NB4 (cell line): ENCODE measurements around the gene GOLM1.

Source experiments
- DNase-seq: peaks from one replicate; pipeline ENCODE4 v3.0.0; 2010; ENCODE audit warnings: low read depth
- H3K4me3 ChIP-seq: one replicate; pipeline ENCODE4 v1.5.1; 2011; ENCODE audit warnings: mild to moderate bottlenecking, low read depth, low read length, moderate library complexity
- MYC ChIP-seq: IDR thresholded peaks from 2 replicates; pipeline ENCODE4 v1.6.1; 2011; ENCODE audit warnings: low read depth, low read length
- POLR2A ChIP-seq: IDR thresholded peaks from 2 replicates; pipeline ENCODE4 v1.6.1; 2011; ENCODE audit warnings: mild to moderate bottlenecking; ENCODE audit not compliant: insufficient read length; ENCODE audit errors: extremely low read depth
- TF ChIP-seq, protein P1 (sequence below): IDR thresholded peaks from one replicate; pipeline ENCODE4 v1.5.1; 2012; ENCODE audit warnings: low read depth, low read length
- TF ChIP-seq, protein P2 (sequence below): IDR thresholded peaks from 2 replicates; pipeline ENCODE4 v1.6.1; 2011; ENCODE audit warnings: low read depth, low read length

The GOLM1 gene

DNA sequence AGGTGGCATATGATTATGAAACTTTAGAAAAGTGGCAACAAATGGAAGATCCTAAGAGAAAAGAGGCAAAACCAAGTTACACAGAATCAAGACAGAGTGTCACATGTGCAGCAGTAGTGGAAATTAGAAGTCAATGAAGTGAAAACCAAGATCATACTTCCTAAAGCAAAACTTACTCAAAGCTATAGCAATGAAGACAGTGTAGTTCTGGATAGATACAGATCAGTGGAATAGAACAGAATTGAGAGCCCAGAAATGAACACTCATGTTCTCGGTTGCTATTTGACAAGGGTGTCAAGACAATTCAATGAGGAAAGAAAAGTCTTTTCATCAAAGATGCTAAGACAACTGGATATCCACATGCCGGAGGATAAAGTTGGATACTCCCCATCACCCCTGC, 114.9 kb downstream of the GOLM1 start:
- H3K4me3 ChIP-seq, result no peak overlapping the region
- no peak for DNase-seq
- TF ChIP-seq, protein P1, sequence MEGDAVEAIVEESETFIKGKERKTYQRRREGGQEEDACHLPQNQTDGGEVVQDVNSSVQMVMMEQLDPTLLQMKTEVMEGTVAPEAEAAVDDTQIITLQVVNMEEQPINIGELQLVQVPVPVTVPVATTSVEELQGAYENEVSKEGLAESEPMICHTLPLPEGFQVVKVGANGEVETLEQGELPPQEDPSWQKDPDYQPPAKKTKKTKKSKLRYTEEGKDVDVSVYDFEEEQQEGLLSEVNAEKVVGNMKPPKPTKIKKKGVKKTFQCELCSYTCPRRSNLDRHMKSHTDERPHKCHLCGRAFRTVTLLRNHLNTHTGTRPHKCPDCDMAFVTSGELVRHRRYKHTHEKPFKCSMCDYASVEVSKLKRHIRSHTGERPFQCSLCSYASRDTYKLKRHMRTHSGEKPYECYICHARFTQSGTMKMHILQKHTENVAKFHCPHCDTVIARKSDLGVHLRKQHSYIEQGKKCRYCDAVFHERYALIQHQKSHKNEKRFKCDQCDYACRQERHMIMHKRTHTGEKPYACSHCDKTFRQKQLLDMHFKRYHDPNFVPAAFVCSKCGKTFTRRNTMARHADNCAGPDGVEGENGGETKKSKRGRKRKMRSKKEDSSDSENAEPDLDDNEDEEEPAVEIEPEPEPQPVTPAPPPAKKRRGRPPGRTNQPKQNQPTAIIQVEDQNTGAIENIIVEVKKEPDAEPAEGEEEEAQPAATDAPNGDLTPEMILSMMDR, result no peak
- TF ChIP-seq POLR2A (no peak), MYC (no peak)

DNA sequence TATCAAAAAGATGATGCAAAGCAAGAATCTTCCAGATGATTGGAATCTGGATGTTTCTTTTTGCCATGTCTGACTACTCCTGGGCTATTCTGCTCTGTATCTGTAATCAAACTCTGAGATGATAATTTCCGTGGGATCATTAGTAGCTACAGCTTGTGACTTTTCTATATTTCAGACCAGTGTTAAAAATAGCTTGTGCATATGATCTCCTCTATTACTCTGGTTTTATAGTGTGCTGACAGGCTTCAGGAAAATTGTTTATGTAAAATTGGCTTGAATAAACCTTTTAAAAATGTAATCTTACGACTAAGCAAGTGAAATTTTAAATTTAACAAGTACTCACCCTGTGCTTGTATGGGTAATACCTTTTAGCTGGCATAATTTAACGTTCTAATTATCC, 118.0 kb downstream of the GOLM1 start:
- TF ChIP-seq POLR2A (no peak), MYC (no peak)
- TF ChIP-seq, protein P1, result no peak
- TF ChIP-seq, protein P2, sequence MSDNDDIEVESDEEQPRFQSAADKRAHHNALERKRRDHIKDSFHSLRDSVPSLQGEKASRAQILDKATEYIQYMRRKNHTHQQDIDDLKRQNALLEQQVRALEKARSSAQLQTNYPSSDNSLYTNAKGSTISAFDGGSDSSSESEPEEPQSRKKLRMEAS, result no peak
- no peak overlapping the region for H3K4me3 ChIP-seq
- no peak for DNase-seq

DNA sequence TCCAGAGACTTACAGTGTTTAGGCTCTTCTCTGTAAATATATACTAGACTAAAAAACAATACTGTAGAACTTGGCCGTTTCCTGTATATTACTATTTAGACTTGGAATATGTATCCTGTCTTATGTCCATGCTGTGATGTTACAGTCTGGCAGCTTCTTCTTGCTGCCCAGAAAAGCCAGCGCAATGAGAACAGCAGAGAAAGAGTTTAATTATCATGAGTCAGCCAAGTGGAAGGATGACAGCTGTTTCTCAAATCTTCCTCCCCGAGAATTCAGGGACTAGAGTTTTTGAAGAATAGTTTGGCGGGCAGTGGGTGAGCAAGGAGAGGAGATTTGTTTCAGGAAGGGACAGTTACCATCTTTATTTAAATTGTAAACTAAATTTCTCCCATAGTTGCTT, 120.9 kb downstream of the GOLM1 start:
- TF ChIP-seq POLR2A (no peak), MYC (no peak)
- TF ChIP-seq, protein P2, result no peak
- TF ChIP-seq, protein P1, result no peak
- DNase-seq, result no peak
- H3K4me3 ChIP-seq, result no peak overlapping the region
